HepG2 (cell line): ENCODE measurements around the gene CDK8.

Experiments
- CEBPZ ChIP-seq: IDR thresholded peaks from 2 replicates; pipeline ENCODE4 v1.6.1; 2012; ENCODE audit warnings: low read length, improper control_type of control experiment
- HNRNPLL ChIP-seq: fragments of 200-400 bp; formaldehyde crosslinking; IDR thresholded peaks from 2 replicates; pipeline ENCODE4 v1.6.1; 2017; ENCODE audit warnings: mild to moderate bottlenecking, low read depth, low read length; ENCODE audit not compliant: poor library complexity, severe bottlenecking
- POLR2AphosphoS2 ChIP-seq: IDR thresholded peaks from 2 replicates; pipeline ENCODE4 v1.6.1; 2011; ENCODE audit warnings: low read depth, low read length, improper control_type of control experiment
- ZNF121 ChIP-seq: sonication (generic); formaldehyde crosslinking; IDR thresholded peaks from 2 replicates; pipeline ENCODE4 v1.5.0; 2020; ENCODE audit warnings: mild to moderate bottlenecking, missing genetic modification reagents

DNA sequence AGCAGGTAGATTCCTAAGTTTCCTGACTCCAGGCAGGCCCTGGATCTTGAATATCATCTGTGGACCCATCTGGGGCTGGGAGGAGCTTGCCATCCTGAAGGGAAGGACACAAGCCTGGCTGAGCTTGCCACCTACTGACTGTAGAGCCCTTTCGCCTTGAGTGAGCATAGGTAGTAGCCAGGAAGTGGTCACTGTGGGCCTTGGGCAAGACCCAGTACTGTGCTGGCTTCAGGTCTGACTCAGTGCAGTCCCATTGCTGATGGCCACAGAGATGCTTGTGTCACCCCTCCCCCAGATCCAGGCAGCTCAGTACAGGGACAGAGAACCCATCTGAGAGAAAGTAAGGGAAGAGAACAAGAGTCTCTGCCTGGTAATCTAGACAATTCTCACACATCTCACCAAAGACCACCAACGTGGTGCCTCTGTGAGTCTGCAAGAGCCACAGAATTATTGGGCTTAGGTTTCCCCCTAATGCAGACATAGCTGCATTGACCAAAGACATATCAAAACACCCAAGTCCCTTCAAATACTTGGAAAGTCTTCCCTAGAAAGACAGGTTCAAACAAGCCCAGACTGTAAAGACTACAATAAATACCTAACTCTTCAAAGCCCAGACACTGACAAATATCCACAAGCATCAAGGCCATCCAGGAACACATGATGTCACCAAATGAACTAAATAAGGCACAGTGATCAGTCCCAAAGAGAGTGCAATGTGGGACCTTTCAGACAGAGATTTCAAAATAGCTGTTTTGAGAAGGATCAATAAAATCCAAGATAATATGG is 195.3 kb downstream of the CDK8 start:
- no peak for TF ChIP-seq HNRNPLL
- TF ChIP-seq POLR2AphosphoS2: no peak
- TF ChIP-seq ZNF121 (CRISPR knock-in tag): no peak
- TF ChIP-seq CEBPZ: no peak
